ENCODE results near the gene RNU1-3. TPM values are rescaled to one million over a fixed set of nuclear protein-coding genes. Genes with fewer than 3 reads are reported as not detected.
"Not testable (repeated sequence)": the region's sequence is repeated elsewhere in the genome, so short reads cannot be mapped to it uniquely, and the experiment has no call there.

RNU1-3 gene
- total and polyA plus RNA-seq, 9 of the 15 experiments (the other 6 are each of a cell fraction or from before 2014, with no cell fraction given): under 0.01 to 32,823 (median 2,538) TPM; not detected in 4

DNA sequence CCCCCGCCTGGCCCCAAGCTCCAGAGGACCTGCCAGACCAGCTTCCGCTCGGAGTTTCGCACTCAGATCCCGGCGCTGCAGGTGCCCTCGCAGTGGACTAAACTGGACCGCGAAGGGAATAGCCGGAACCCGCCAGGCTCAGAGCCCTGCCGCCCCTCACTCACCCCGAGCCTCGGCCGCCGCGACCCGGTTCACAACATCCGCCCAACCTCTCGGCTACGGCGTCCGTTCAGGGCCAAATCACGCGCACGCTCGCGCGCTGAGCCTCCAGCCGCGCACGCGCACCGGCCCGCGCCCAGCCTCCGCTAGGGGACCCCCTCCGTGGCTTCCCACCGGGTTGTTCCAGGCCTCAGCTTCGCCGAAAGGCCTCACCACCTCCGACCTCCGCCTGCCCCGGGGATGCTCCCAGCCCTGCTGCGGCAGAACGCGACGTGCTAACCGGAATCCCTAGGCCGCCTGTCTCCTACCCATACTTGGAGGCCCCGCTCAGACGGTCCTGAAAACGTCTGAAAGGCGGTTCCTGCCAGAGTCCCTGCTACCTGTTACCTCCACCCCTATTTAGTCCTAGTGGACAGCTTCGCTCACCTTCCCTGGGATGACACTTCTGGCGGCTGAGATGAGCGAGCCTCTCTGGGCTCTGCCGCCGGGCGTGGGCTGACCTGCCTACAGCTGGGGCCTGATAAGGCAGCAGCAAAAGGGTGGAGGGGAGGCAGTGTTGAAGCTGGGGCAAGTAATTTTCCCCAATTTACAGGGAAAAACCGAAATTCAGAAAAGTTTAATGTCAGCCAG lies 22.1 kb downstream of the RNU1-3 start (continued):
- TF ChIP-seq, protein P1, sequence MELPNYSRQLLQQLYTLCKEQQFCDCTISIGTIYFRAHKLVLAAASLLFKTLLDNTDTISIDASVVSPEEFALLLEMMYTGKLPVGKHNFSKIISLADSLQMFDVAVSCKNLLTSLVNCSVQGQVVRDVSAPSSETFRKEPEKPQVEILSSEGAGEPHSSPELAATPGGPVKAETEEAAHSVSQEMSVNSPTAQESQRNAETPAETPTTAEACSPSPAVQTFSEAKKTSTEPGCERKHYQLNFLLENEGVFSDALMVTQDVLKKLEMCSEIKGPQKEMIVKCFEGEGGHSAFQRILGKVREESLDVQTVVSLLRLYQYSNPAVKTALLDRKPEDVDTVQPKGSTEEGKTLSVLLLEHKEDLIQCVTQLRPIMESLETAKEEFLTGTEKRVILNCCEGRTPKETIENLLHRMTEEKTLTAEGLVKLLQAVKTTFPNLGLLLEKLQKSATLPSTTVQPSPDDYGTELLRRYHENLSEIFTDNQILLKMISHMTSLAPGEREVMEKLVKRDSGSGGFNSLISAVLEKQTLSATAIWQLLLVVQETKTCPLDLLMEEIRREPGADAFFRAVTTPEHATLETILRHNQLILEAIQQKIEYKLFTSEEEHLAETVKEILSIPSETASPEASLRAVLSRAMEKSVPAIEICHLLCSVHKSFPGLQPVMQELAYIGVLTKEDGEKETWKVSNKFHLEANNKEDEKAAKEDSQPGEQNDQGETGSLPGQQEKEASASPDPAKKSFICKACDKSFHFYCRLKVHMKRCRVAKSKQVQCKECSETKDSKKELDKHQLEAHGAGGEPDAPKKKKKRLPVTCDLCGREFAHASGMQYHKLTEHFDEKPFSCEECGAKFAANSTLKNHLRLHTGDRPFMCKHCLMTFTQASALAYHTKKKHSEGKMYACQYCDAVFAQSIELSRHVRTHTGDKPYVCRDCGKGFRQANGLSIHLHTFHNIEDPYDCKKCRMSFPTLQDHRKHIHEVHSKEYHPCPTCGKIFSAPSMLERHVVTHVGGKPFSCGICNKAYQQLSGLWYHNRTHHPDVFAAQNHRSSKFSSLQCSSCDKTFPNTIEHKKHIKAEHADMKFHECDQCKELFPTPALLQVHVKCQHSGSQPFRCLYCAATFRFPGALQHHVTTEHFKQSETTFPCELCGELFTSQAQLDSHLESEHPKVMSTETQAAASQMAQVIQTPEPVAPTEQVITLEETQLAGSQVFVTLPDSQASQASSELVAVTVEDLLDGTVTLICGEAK (IDR thresholded peaks at IDR 0.05): peak; percentile 78
- TF ChIP-seq, protein P1 (CRISPR knock-in tag; IDR thresholded peaks at IDR 0.05): not testable (repeated sequence)
- peak; percentile 84 for TF ChIP-seq LEF1 (IDR thresholded peaks at IDR 0.05)
- peak; percentile 74; the same call in 1 of the 2 replicates for TF ChIP-seq PRMT5 (CRISPR knock-in tag; IDR thresholded peaks at IDR 0.05)
- peak in 1 of 3 experiments; percentile 72; a peak in 2 of 6 replicates for TF ChIP-seq ZBTB11 (CRISPR knock-in tag; IDR thresholded peaks at IDR 0.05)
- TF ChIP-seq GTF2E2 (tag; IDR thresholded peaks at IDR 0.05): peak; percentile 71; the same call in 1 of the 2 replicates
- 0 out of 2 replicates have a peak, but pooled peaks have one; percentile 65 for TF ChIP-seq ZNF232 (CRISPR knock-in tag; IDR thresholded peaks at IDR 0.05)
- peak; percentile 79 for TF ChIP-seq MXI1 (IDR thresholded peaks at IDR 0.05; ENCODE audit: low read depth, low read length)
- peak; percentile 96 for TF ChIP-seq L3MBTL2 (IDR thresholded peaks at IDR 0.05)
- TF ChIP-seq, protein P2, sequence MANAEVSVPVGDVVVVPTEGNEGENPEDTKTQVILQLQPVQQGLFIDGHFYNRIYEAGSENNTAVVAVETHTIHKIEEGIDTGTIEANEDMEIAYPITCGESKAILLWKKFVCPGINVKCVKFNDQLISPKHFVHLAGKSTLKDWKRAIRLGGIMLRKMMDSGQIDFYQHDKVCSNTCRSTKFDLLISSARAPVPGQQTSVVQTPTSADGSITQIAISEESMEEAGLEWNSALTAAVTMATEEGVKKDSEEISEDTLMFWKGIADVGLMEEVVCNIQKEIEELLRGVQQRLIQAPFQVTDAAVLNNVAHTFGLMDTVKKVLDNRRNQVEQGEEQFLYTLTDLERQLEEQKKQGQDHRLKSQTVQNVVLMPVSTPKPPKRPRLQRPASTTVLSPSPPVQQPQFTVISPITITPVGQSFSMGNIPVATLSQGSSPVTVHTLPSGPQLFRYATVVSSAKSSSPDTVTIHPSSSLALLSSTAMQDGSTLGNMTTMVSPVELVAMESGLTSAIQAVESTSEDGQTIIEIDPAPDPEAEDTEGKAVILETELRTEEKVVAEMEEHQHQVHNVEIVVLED (CRISPR knock-in tag; IDR thresholded peaks at IDR 0.05): peak; percentile 88
- peak; percentile 57; the same call in 1 of the 2 replicates for TF ChIP-seq ZNF436 (CRISPR knock-in tag; IDR thresholded peaks at IDR 0.05)
